K562 (cell line): ENCODE data around the gene CRKL. TPM values are rescaled to one million over a fixed set of nuclear protein-coding genes. Genes with fewer than 3 reads are reported as not detected.

Experiments used
- ATAC-seq: fragments of 200-7000 bp; cut with Tn5 transposase; 3 replicates; pipeline ENCODE4 v1.9.1; 2020; ENCODE audit warnings: moderate library complexity
- BruUV-seq: library from RNA; stranded (reverse); fragments of 400-500 nt; replicated peaks from 2 replicates; lab custom pipeline; 2021; lab: Mats Ljungman, UMichigan
- CTCF ChIA-PET: fragments of 300-600 bp; formaldehyde crosslinking; extraction: SDS; loops from one replicate; lab custom pipeline; 2021; ENCODE audit warnings: low intra/inter-chr PET ratio; lab: Yijun Ruan, JAX
- POLR2A ChIA-PET: fragments of 300-600, 350-650 bp; sonication (Branson Sonifier 250); formaldehyde crosslinking; extraction: SDS; loops from one replicate; lab custom pipeline; 2021; ENCODE audit warnings: antibody characterized with exemption, inconsistent platforms; lab: Yijun Ruan, JAX
- DNase-seq, 4 experiments: peaks; one replicate each; pipeline versions ENCODE4 v3.0.0 to v3.0.0-alpha.2; 2011 to 2018; ENCODE audit warnings: low spot score in 3 of 4, mixed read lengths in 3 of 4; ENCODE audit errors: extremely low read depth in 1 of 4
- FAIRE-seq: peaks from 2 replicates; lab custom pipeline; 2011; peaks lifted over from hg19 to GRCh38; lab: Jason Lieb, UNC
- H2AFZ ChIP-seq: 2 replicates; pipeline ENCODE4 v1.6.0; 2011; ENCODE audit warnings: low read depth, low read length, control low read depth, inconsistent platforms
- H3K27ac ChIP-seq: fragments of 200-600 bp; 3 replicates; pipeline ENCODE4 v1.8.0; 2011; ENCODE audit warnings: low read depth, mild to moderate bottlenecking, control low read depth, inconsistent platforms, low read length, moderate library complexity, mixed read lengths; ENCODE audit errors: extremely low read depth
- H3K27me3 ChIP-seq, 2 experiments: fragments of 300-600 bp in 1 of 2; 2 replicates in 1 of 2; 3 replicates in 1 of 2; pipeline versions ENCODE4 v1.6.0 to v1.8.0; 2011; ENCODE audit warnings: inconsistent platforms in 2 of 2, low read length in 2 of 2, mild to moderate bottlenecking in 1 of 2, mixed read lengths in 1 of 2, moderate library complexity in 1 of 2; ENCODE audit not compliant: control insufficient read depth in 2 of 2, insufficient read depth in 2 of 2
- H3K36me3 ChIP-seq: fragments of 300-600 bp; 3 replicates; pipeline ENCODE4 v1.8.0; 2011; ENCODE audit warnings: mild to moderate bottlenecking, low read length, inconsistent platforms; ENCODE audit not compliant: control insufficient read depth, insufficient read depth
- H3K4me1 ChIP-seq, 2 experiments: fragments of 200-600 bp in 1 of 2; replicated peaks in 1 of 2; 2 replicates in 1 of 2; 3 replicates in 1 of 2; pipeline versions ENCODE4 v1.5.1 to v1.8.0; 2011; ENCODE audit warnings: inconsistent platforms in 2 of 2, low read length in 2 of 2, mild to moderate bottlenecking in 1 of 2, mixed read lengths in 1 of 2, moderate library complexity in 1 of 2; ENCODE audit not compliant: control insufficient read depth in 2 of 2, insufficient read depth in 2 of 2
- H3K4me2 ChIP-seq: 2 replicates; pipeline ENCODE4 v1.6.1; 2011; ENCODE audit warnings: low read length, control low read depth, inconsistent platforms, mixed read lengths; ENCODE audit not compliant: insufficient read depth
- H3K4me3 ChIP-seq: fragments of 200-600 bp; sonication (generic), shearing (Covaris generic); 2 replicates; pipeline ENCODE4 v1.5.1; 2016; ENCODE audit warnings: control low read depth, inconsistent platforms
- H3K79me2 ChIP-seq: fragments of 200-600 bp; 3 replicates; pipeline ENCODE4 v1.8.0; 2011; ENCODE audit warnings: low read length, inconsistent platforms; ENCODE audit not compliant: control insufficient read depth, insufficient read depth
- H3K9ac ChIP-seq, 2 experiments: 2 replicates each; pipeline versions ENCODE4 v1.6.0 to v1.6.1; 2011; ENCODE audit warnings: low read depth in 2 of 2, low read length in 2 of 2, control low read depth in 1 of 2, inconsistent platforms in 1 of 2, mild to moderate bottlenecking in 1 of 2, mixed read lengths in 1 of 2; ENCODE audit not compliant: insufficient read depth in 1 of 2
- H3K9me1 ChIP-seq: one replicate; pipeline ENCODE4 v1.6.0; 2011; ENCODE audit warnings: inconsistent platforms, mild to moderate bottlenecking, low read length, moderate library complexity; ENCODE audit not compliant: control insufficient read depth, insufficient read depth
- H3K9me3 ChIP-seq: replicated peaks from 2 replicates; pipeline ENCODE4 v1.5.1; 2011; ENCODE audit warnings: low read depth, low read length, inconsistent platforms; ENCODE audit not compliant: control insufficient read depth, insufficient read depth
- H4K20me1 ChIP-seq: replicated peaks from 2 replicates; pipeline ENCODE4 v1.6.1; 2011; ENCODE audit warnings: low read length, inconsistent platforms, mixed read lengths; ENCODE audit not compliant: control insufficient read depth, insufficient read depth
- MEF2D ChIP-seq: conservative IDR thresholded peaks from 2 replicates; pipeline ENCODE4 v1.6.1; 2016; ENCODE audit warnings: low read depth, missing genetic modification characterization, missing compliant biosample characterization
- MTF1 ChIP-seq: fragments of 250-450 bp; sonication (Bioruptor Pico); IDR thresholded peaks from 2 replicates; pipeline ENCODE4 v1.9.0; 2021; ENCODE audit warnings: moderate library complexity, mild to moderate bottlenecking, inconsistent platforms, borderline replicate concordance
- RBM34 ChIP-seq: fragments of 200-400 bp; formaldehyde crosslinking; IDR thresholded peaks from 2 replicates; pipeline ENCODE4 v1.6.1; 2018; ENCODE audit warnings: low read length, borderline replicate concordance; ENCODE audit not compliant: insufficient read depth
- SRF ChIP-seq, 2 experiments: fragments of 250-450, 450-650 bp in 1 of 2; sonication (Bioruptor Pico) in 1 of 2; sonication (generic) in 1 of 2; formaldehyde crosslinking; IDR thresholded peaks; 2 replicates each; pipeline versions ENCODE4 v1.5.0 to v1.5.1; 2020 to 2022; ENCODE audit warnings: mild to moderate bottlenecking in 1 of 2, missing genetic modification reagents in 1 of 2
- TEAD2 ChIP-seq: fragments of 450-650 bp; IDR thresholded peaks from 2 replicates; pipeline ENCODE4 v1.6.1; 2016; ENCODE audit warnings: missing genetic modification characterization, control low read depth, missing compliant biosample characterization
- WHSC1 ChIP-seq: IDR thresholded peaks from one replicate; pipeline ENCODE4 v1.6.1; 2012; ENCODE audit warnings: low read length, control low read depth, inconsistent platforms
- ZFP1 ChIP-seq: fragments of 450-650 bp; formaldehyde crosslinking; IDR thresholded peaks from 2 replicates; pipeline ENCODE4 v1.4.0; 2020; ENCODE audit warnings: mild to moderate bottlenecking, mixed read lengths
- ZFP30 ChIP-seq: fragments of 250-450 bp; sonication (Bioruptor Pico); IDR thresholded peaks from 2 replicates; pipeline ENCODE4 v1.8.0; 2022; ENCODE audit warnings: moderate library complexity, mild to moderate bottlenecking, inconsistent platforms, borderline replicate concordance
- WGBS: fragments of 100-300 bp; shearing (Covaris generic); methylation state at CpG from one replicate; pipeline ENCODE4 v1.1.6; 2016; ENCODE audit warnings: low coverage, mixed read lengths; ENCODE audit not compliant: insufficient coverage; ENCODE audit errors: missing lambda C conversion rate; 5-methylcytosine and 5-hydroxymethylcytosine counted together
- in situ Hi-C: fragments of 300-500 bp; cut with MboI; formaldehyde crosslinking; loops from 4 replicates; pipeline ENCODE4 v1.15.0; 2018; ENCODE audit warnings: inconsistent platforms, mixed read lengths
- intact Hi-C: fragments of 100-400 bp; cut with micrococcal nuclease; formaldehyde crosslinking; loops from 2 replicates; pipeline ENCODE4 v1.14.2; 2022
- polyA plus RNA-seq, 8 experiments: library from polyadenylated mRNA; depleted of rRNA in 4 of 8; stranded (reverse) in 5 of 8; unstranded in 3 of 8; fragments of >200 nt; fragmentation: Nextera tagmentation in 2 of 8; fragmentation: Illumina TruSeq in 1 of 8; extraction: Ambion mirVana in 2 of 8; extraction: Trizol in 1 of 8; gene quantifications; 2 replicates each; pipeline versions ENCODE4 v1.2.1 to v1.2.3, GENCODE V29; 2011 to 2014; ENCODE audit warnings: inconsistent platforms in 1 of 8, missing spikeins in 1 of 8
- total RNA-seq, 7 experiments: library from RNA; depleted of rRNA in 6 of 7; stranded (reverse); fragments of >200 nt in 6 of 7; fragmentation: Illumina TruSeq in 2 of 7; extraction: Trizol in 2 of 7; gene quantifications; 2 replicates each; pipeline versions ENCODE4 v1.2.1 to v1.2.3, GENCODE V29; 2011 to 2021; ENCODE audit warnings: low replicate concordance in 1 of 7
- TF ChIP-seq, protein P1 (sequence below): IDR thresholded peaks from 3 replicates; pipeline ENCODE4 v1.6.1; 2011; ENCODE audit warnings: borderline replicate concordance, mild to moderate bottlenecking; ENCODE audit not compliant: insufficient read length, insufficient read depth
- TF ChIP-seq, protein P2 (sequence below): fragments of 450-650 bp; formaldehyde crosslinking; IDR thresholded peaks from 2 replicates; pipeline ENCODE4 v1.4.0; 2022; ENCODE audit warnings: missing genetic modification characterization
- TF ChIP-seq, protein P3 (sequence below): fragments of 450-650 bp; formaldehyde crosslinking; conservative IDR thresholded peaks from 2 replicates; pipeline ENCODE4 v1.4.0; 2022; ENCODE audit warnings: mild to moderate bottlenecking, missing genetic modification characterization

The CRKL gene
- total and polyA plus RNA-seq, 9 of the 15 experiments (the other 6 are each of a cell fraction or from before 2014, with no cell fraction given): 100 to 263 (median 124) TPM

DNA sequence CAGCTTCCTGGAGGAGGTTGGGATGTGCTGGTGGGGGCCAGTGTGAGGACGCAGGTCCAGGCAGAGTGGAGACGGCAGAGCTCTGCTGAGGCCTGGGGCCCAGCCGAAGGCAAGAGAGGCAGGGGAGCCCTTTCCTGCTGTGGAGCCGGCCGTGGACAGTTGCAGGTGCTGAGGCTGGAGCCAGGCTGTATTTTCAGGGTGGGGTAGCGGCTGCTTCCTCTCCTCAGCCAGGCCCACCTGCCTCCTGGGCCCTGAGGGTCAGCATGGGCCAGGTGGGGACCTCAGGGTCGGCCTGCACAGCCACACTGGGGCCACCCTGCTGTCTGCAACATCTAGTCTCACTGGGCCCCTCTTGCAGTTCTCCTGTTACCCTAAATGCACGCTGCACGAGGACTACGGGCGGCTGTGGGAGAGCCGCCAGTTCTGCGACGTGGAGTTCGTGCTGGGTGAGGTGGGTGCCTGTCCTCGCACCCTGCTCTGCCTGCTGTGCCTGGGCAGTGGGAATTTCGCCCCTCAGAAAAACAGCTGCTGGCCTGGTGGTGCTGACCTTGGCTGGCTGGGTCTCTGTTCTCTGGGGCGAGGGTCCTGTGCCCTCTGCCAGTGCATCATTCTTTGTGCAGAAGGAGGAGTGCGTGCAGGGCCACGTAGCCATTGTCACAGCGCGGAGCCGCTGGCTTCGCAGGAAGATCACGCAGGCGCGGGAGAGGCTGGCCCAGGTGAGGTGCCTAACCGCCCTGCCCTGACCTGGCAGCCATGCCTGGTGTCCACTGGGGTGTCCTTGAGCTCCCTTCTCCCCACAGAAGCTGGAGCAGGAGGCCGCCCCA lies 76.3 kb downstream of the CRKL start:
- Histone ChIP-seq H3K9ac (peak overlapping the region in 1 of 2 experiments; percentile 15; a peak in 2 of 4 replicates), H3K9me1 (peaks cover 7% of the 10 kb centered on the region), H3K79me2 (no peaks in the 10 kb centered on the region), H2AFZ (no peak overlapping the region), H3K4me1 (peaks cover 0 to 80% of the 10 kb centered on the region in 2 experiments; a peak in 2 of 5 replicates), H3K4me3 (no peak overlapping the region), H4K20me1 (peaks cover 31% of the 10 kb centered on the region; the same call in 1 of the 2 replicates), H3K9me3 (no peaks in the 10 kb centered on the region), H3K36me3 (peaks cover 95% of the 10 kb centered on the region; the same call in 2 of the 3 replicates), H3K27me3 (no peaks in the 10 kb centered on the region), H3K27ac (no peak overlapping the region), H3K4me2 (no peak overlapping the region)
- DNase-seq (no peak), FAIRE-seq (no peak), ATAC-seq (no peak)
- intact Hi-C loops: no loop called here
- no TSS peak for BruUV-seq
- in situ Hi-C loops: no loop called here
- 92% methylated on average over 29 of the region's 29 CpGs for WGBS
- ChIA-PET CTCF (no interaction called here), POLR2A (interaction anchor here (0.6 to 17.9 kb wide), 7 partner anchors 9 to 111 kb away, joined by 4 to 451 read pairs (median 5); partner anchors contain the start of genes AIFM3, LZTR1, P2RX6 and THAP7)
- TF ChIP-seq MTF1 (CRISPR knock-in tag): 0 out of 2 replicates have a peak, but pooled peaks have one; percentile 57
- TF ChIP-seq, protein P1, sequence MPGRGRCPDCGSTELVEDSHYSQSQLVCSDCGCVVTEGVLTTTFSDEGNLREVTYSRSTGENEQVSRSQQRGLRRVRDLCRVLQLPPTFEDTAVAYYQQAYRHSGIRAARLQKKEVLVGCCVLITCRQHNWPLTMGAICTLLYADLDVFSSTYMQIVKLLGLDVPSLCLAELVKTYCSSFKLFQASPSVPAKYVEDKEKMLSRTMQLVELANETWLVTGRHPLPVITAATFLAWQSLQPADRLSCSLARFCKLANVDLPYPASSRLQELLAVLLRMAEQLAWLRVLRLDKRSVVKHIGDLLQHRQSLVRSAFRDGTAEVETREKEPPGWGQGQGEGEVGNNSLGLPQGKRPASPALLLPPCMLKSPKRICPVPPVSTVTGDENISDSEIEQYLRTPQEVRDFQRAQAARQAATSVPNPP: no peak
- TF ChIP-seq, protein P2, sequence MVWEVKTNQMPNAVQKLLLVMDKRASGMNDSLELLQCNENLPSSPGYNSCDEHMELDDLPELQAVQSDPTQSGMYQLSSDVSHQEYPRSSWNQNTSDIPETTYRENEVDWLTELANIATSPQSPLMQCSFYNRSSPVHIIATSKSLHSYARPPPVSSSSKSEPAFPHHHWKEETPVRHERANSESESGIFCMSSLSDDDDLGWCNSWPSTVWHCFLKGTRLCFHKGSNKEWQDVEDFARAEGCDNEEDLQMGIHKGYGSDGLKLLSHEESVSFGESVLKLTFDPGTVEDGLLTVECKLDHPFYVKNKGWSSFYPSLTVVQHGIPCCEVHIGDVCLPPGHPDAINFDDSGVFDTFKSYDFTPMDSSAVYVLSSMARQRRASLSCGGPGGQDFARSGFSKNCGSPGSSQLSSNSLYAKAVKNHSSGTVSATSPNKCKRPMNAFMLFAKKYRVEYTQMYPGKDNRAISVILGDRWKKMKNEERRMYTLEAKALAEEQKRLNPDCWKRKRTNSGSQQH (CRISPR knock-in tag): 0 out of 2 replicates have a peak, but pooled peaks have one; percentile 7
- no peak for TF ChIP-seq MEF2D (tag)
- TF ChIP-seq WHSC1: peak; percentile 63
- TF ChIP-seq, protein P3, sequence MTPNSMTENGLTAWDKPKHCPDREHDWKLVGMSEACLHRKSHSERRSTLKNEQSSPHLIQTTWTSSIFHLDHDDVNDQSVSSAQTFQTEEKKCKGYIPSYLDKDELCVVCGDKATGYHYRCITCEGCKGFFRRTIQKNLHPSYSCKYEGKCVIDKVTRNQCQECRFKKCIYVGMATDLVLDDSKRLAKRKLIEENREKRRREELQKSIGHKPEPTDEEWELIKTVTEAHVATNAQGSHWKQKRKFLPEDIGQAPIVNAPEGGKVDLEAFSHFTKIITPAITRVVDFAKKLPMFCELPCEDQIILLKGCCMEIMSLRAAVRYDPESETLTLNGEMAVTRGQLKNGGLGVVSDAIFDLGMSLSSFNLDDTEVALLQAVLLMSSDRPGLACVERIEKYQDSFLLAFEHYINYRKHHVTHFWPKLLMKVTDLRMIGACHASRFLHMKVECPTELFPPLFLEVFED (CRISPR knock-in tag): 0 out of 2 replicates have a peak, but pooled peaks have one; percentile 5
- TF ChIP-seq ZFP1 (CRISPR knock-in tag): 0 out of 2 replicates have a peak, but pooled peaks have one; percentile 24
- TF ChIP-seq TEAD2 (tag): no peak
- TF ChIP-seq RBM34: no peak
- TF ChIP-seq ZFP30 (CRISPR knock-in tag): 0 out of 2 replicates have a peak, but pooled peaks have one; percentile 30
- 0 out of 4 replicates have a peak, but pooled peaks of 1 of the 2 experiments have one; percentile 16 for TF ChIP-seq SRF (CRISPR knock-in tag; IDR thresholded peaks at IDR 0.05)
